HG03460 (cell line): ENCODE data around the gene PYGM.

Source experiments
- ATAC-seq: cut with Tn5 transposase; IDR thresholded peaks from one replicate; pipeline ENCODE4 v1.9.1; 2021; ENCODE audit not compliant: unreplicated experiment

The PYGM gene

GRCh38 chr11:64768300-64768694, 8.5 kb upstream of the PYGM start:
- ATAC-seq, result no peak

GRCh38 chr11:64767344-64768299, 7.8 kb upstream of the PYGM start:
- ATAC-seq, result no peak

GRCh38 chr11:64766881-64767280, 7.1 kb upstream of the PYGM start:
- no peak for ATAC-seq

- ATAC-seq, result no peak
These were observed 6.3 kb upstream of the PYGM start for GRCh38 chr11:64765851-64766665.

GRCh38 chr11:64765291-64765850, 5.6 kb upstream of the PYGM start:
- ATAC-seq, result no peak

- ATAC-seq, result no peak
These were observed 5.0 kb upstream of the PYGM start for GRCh38 chr11:64764753-64765152.

- no peak for ATAC-seq
These were observed 4.4 kb upstream of the PYGM start for GRCh38 chr11:64764040-64764611.

- no peak for ATAC-seq
These were observed 3.8 kb upstream of the PYGM start for GRCh38 chr11:64763526-64764039.

- ATAC-seq, result no peak
These were observed 3.1 kb upstream of the PYGM start for GRCh38 chr11:64762674-64763525.

GRCh38 chr11:64762277-64762673, 2.5 kb upstream of the PYGM start:
- ATAC-seq, result no peak

- ATAC-seq, result no peak
These were observed 1.1 kb upstream of the PYGM start for GRCh38 chr11:64760759-64761420.

GRCh38 chr11:64759131-64759721, 548 bp downstream of the PYGM start:
- ATAC-seq, result no peak

- no peak for ATAC-seq
These were observed 1.3 kb downstream of the PYGM start for GRCh38 chr11:64758330-64759079.

- no peak for ATAC-seq
These were observed 2.0 kb downstream of the PYGM start for GRCh38 chr11:64757549-64758329.

- no peak for ATAC-seq
These were observed 4.0 kb downstream of the PYGM start for GRCh38 chr11:64755681-64756361.

GRCh38 chr11:64754919-64755662, 4.7 kb downstream of the PYGM start:
- ATAC-seq, result no peak
